PFSK-1 (cell line): ENCODE measurements around the gene DLGAP1.

Source experiments
- FOXP2 ChIP-seq: optimal IDR thresholded peaks from 2 replicates; pipeline ENCODE3; 2011; ENCODE audit warnings: borderline replicate concordance, control low read depth, inconsistent platforms; ENCODE audit not compliant: insufficient read depth; ENCODE audit errors: extremely low read length, extremely low read depth
- POLR2AphosphoS5 ChIP-seq: IDR thresholded peaks from 2 replicates; pipeline ENCODE4 v1.6.1; 2012; ENCODE audit warnings: low read depth, mild to moderate bottlenecking, control low read depth, low read length, moderate library complexity
- TAF1 ChIP-seq: IDR thresholded peaks from 2 replicates; pipeline ENCODE4 v1.6.1; 2012; ENCODE audit warnings: low read length, control low read depth, borderline replicate concordance; ENCODE audit not compliant: insufficient read depth
- TF ChIP-seq, protein P1 (sequence below), 2 experiments: IDR thresholded peaks; 2 replicates each; pipeline versions ENCODE4 v1.6.1 to v1.8.0; 2011 to 2012; ENCODE audit warnings: low read depth in 2 of 2, low read length in 2 of 2, control low read depth in 1 of 2, inconsistent platforms in 1 of 2, mild to moderate bottlenecking in 1 of 2, moderate library complexity in 1 of 2; ENCODE audit not compliant: insufficient read depth in 1 of 2

DNA sequence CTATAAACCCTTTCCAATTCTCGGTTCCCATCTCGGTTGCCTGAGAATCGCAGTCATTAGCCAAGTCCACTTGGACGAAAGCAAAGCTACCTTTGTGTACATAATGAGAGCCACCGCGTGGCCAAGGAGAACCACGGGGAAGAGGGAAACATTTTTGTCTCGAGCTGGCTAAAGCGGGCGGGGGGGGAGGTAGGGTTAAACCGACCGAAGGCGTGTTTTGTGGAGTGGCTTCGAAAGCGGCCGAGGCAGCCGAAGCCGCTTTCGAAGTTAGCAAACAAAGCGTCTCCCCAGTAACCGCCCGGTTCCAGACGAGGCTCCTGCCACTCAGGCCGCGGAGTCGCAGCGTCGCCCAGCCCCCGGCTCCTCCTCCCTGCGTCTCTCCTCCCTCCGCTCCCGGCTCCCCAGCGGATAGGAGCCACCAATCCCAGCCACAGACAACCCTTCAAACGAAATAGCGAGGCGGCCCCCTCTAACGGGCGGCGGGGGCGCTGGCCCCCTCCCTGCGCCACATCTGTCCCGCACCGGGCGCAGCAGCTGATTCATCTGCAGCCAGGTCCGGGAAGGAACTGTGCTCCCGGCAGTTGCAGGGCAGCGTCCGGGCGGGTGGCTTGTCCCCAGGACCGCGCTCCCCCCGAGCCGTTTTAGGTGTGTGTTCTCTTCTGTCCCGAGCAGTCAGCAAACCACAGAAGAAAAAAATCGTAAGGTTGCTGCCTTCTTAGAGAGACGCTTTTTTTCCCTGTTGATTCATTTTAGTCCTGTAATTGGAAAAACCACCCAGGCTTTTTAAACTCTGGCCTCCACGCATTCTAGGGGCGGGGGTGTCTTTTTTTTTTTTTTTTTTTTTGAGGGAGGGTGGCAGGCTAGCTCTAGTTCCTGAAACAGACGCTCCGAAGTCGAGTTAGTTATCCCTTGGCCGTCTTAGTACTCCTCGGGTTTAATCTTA is 1006.9 kb downstream of the DLGAP1 start:
- TF ChIP-seq, protein P1, sequence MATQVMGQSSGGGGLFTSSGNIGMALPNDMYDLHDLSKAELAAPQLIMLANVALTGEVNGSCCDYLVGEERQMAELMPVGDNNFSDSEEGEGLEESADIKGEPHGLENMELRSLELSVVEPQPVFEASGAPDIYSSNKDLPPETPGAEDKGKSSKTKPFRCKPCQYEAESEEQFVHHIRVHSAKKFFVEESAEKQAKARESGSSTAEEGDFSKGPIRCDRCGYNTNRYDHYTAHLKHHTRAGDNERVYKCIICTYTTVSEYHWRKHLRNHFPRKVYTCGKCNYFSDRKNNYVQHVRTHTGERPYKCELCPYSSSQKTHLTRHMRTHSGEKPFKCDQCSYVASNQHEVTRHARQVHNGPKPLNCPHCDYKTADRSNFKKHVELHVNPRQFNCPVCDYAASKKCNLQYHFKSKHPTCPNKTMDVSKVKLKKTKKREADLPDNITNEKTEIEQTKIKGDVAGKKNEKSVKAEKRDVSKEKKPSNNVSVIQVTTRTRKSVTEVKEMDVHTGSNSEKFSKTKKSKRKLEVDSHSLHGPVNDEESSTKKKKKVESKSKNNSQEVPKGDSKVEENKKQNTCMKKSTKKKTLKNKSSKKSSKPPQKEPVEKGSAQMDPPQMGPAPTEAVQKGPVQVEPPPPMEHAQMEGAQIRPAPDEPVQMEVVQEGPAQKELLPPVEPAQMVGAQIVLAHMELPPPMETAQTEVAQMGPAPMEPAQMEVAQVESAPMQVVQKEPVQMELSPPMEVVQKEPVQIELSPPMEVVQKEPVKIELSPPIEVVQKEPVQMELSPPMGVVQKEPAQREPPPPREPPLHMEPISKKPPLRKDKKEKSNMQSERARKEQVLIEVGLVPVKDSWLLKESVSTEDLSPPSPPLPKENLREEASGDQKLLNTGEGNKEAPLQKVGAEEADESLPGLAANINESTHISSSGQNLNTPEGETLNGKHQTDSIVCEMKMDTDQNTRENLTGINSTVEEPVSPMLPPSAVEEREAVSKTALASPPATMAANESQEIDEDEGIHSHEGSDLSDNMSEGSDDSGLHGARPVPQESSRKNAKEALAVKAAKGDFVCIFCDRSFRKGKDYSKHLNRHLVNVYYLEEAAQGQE (IDR thresholded peaks at IDR 0.05; ENCODE audit: insufficient read depth in 1 of 2, low read depth in 2 of 2, low read length in 2 of 2), result peak in 1 of 2 experiments; percentile 16; a peak in 1 of 4 replicates
- peak; percentile 80 for TF ChIP-seq POLR2AphosphoS5
- 0 out of 2 replicates have a peak, but pooled peaks have one; percentile 64 for TF ChIP-seq TAF1
- TF ChIP-seq FOXP2, result no peak
